H1 (cell line): ENCODE data around the gene CAMKMT. TPM values are rescaled to one million over a fixed set of nuclear protein-coding genes. Genes with fewer than 3 reads are reported as not detected.

Experiments
- CTCF ChIA-PET: fragments of 300-600 bp; sonication (Branson Sonifier 250); formaldehyde crosslinking; loops from one replicate; lab custom pipeline; 2021; ENCODE audit not compliant: partially characterized antibody; lab: Charles Lee
- POLR2A ChIA-PET: fragments of 300-600 bp; sonication (Branson Sonifier 250); formaldehyde crosslinking; loops from one replicate; lab custom pipeline; 2021; ENCODE audit warnings: inconsistent platforms; ENCODE audit not compliant: partially characterized antibody; lab: Charles Lee
- DNase-seq, 2 experiments: peaks; one replicate each; pipeline versions ENCODE4 v3.0.0 to v3.0.0-alpha.2; 2010 to 2022; ENCODE audit warnings: low spot score in 2 of 2, low read depth in 1 of 2, mixed read lengths in 1 of 2
- FAIRE-seq: peaks from 2 replicates; lab custom pipeline; 2011; peaks lifted over from hg19 to GRCh38; lab: Jason Lieb, UNC
- H2AFZ ChIP-seq: 2 replicates; pipeline ENCODE4 v1.8.1; 2012; ENCODE audit warnings: low read length, inconsistent platforms
- H2AK5ac ChIP-seq: 2 replicates; pipeline ENCODE4 v1.6.1; 2013; ENCODE audit warnings: low read depth, low read length
- H2BK120ac ChIP-seq: replicated peaks from 2 replicates; pipeline ENCODE3; 2013; ENCODE audit warnings: low read depth, low read length, inconsistent platforms
- H2BK12ac ChIP-seq: 2 replicates; pipeline ENCODE4 v1.6.1; 2013; ENCODE audit warnings: low read depth, low read length
- H2BK15ac ChIP-seq: 2 replicates; pipeline ENCODE4 v1.6.1; 2013; ENCODE audit warnings: low read length
- H2BK20ac ChIP-seq: 2 replicates; pipeline ENCODE4 v1.6.1; 2013; ENCODE audit warnings: low read length
- H2BK5ac ChIP-seq: 2 replicates; pipeline ENCODE4 v1.6.1; 2013; ENCODE audit warnings: low read depth, low read length
- H3K14ac ChIP-seq: 2 replicates; pipeline ENCODE4 v1.6.1; 2013; ENCODE audit warnings: inconsistent platforms; ENCODE audit not compliant: insufficient read length
- H3K18ac ChIP-seq: 2 replicates; pipeline ENCODE4 v1.6.1; 2013; ENCODE audit warnings: low read length; ENCODE audit errors: extremely low read depth
- H3K23ac ChIP-seq: 2 replicates; pipeline ENCODE4 v1.6.1; 2013; ENCODE audit warnings: inconsistent platforms; ENCODE audit not compliant: insufficient read length
- H3K23me2 ChIP-seq: 2 replicates; pipeline ENCODE4 v1.6.1; 2013; ENCODE audit warnings: low read depth, low read length
- H3K27ac ChIP-seq: 2 replicates; pipeline ENCODE4 v1.6.1; 2011; ENCODE audit warnings: low read depth, low read length, inconsistent platforms
- H3K27me3 ChIP-seq, 4 experiments: replicated peaks in 1 of 4; 1 replicate in 1 of 4; 2 replicates in 3 of 4; pipeline versions ENCODE4 v1.6.1 to v1.8.1; 2011 to 2013; ENCODE audit warnings: low read length in 3 of 4, mild to moderate bottlenecking in 3 of 4, inconsistent platforms in 2 of 4, mixed read lengths in 2 of 4, moderate library complexity in 1 of 4; ENCODE audit not compliant: control insufficient read depth in 3 of 4, insufficient read depth in 3 of 4; ENCODE audit errors: extremely low read depth in 1 of 4
- H3K36me3 ChIP-seq, 4 experiments: 2 replicates each; pipeline versions ENCODE4 v1.6.1 to v1.8.1; 2011 to 2013; ENCODE audit warnings: mild to moderate bottlenecking in 4 of 4, low read length in 3 of 4, moderate library complexity in 2 of 4, control low read depth in 1 of 4, inconsistent platforms in 1 of 4; ENCODE audit not compliant: insufficient read depth in 4 of 4, control insufficient read depth in 2 of 4
- H3K4ac ChIP-seq: replicated peaks from 2 replicates; pipeline ENCODE3; 2013; ENCODE audit warnings: low read length, low read depth, mixed read lengths, inconsistent platforms; ENCODE audit not compliant: insufficient read length
- H3K4me1 ChIP-seq, 4 experiments: replicated peaks in 1 of 4; 1 replicate in 1 of 4; 2 replicates in 3 of 4; pipeline versions ENCODE4 v1.6.1 to v1.8.1; 2011 to 2013; ENCODE audit warnings: low read length in 3 of 4, inconsistent platforms in 2 of 4, mixed read lengths in 1 of 4; ENCODE audit not compliant: insufficient read depth in 4 of 4, control insufficient read depth in 3 of 4
- H3K4me2 ChIP-seq, 2 experiments: 2 replicates each; pipeline versions ENCODE4 v1.6.1 to v1.8.1; 2011 to 2013; ENCODE audit warnings: low read depth in 2 of 2, low read length in 2 of 2, control low read depth in 1 of 2, inconsistent platforms in 1 of 2, mild to moderate bottlenecking in 1 of 2; ENCODE audit not compliant: insufficient read depth in 1 of 2
- H3K4me3 ChIP-seq, 4 experiments: fragments of 200-600, 300-600 bp in 1 of 4; sonication (generic), shearing (Covaris generic), sonication (Bioruptor Twin) in 1 of 4; 2 replicates each; pipeline versions ENCODE4 v1.5.1 to v1.8.1; 2011 to 2016; ENCODE audit warnings: low read length in 4 of 4, low read depth in 3 of 4, control low read depth in 2 of 4, inconsistent platforms in 2 of 4, mild to moderate bottlenecking in 2 of 4, mixed read lengths in 1 of 4, moderate library complexity in 1 of 4; ENCODE audit not compliant: insufficient read depth in 2 of 4; ENCODE audit errors: extremely low read depth in 1 of 4
- H3K56ac ChIP-seq: replicated peaks from 2 replicates; pipeline ENCODE3; 2013; ENCODE audit warnings: low read depth, mild to moderate bottlenecking, mixed read lengths, low read length, inconsistent platforms; ENCODE audit not compliant: insufficient read length
- H3K79me1 ChIP-seq: 2 replicates; pipeline ENCODE4 v1.6.1; 2013; ENCODE audit warnings: low read depth, low read length, control low read depth
- H3K79me2 ChIP-seq, 2 experiments: 2 replicates each; pipeline versions ENCODE4 v1.6.1 to v1.8.1; 2012 to 2013; ENCODE audit warnings: low read length in 2 of 2, mild to moderate bottlenecking in 2 of 2, inconsistent platforms in 1 of 2; ENCODE audit not compliant: insufficient read depth in 2 of 2, control insufficient read depth in 1 of 2
- H3K9ac ChIP-seq, 4 experiments: replicated peaks in 1 of 4; 1 replicate in 1 of 4; 2 replicates in 3 of 4; pipeline versions ENCODE4 v1.6.1 to v1.8.1; 2011 to 2013; ENCODE audit warnings: low read depth in 3 of 4, low read length in 3 of 4, control low read depth in 2 of 4, mild to moderate bottlenecking in 2 of 4, moderate library complexity in 2 of 4, inconsistent platforms in 1 of 4; ENCODE audit errors: extremely low read depth in 1 of 4
- H3K9me3 ChIP-seq, 2 experiments: 2 replicates each; pipeline versions ENCODE4 v1.6.1 to v1.8.1; 2012 to 2013; ENCODE audit warnings: mild to moderate bottlenecking in 2 of 2, moderate library complexity in 2 of 2, control low read depth in 1 of 2, inconsistent platforms in 1 of 2, low read depth in 1 of 2, low read length in 1 of 2, mixed read lengths in 1 of 2; ENCODE audit not compliant: insufficient read depth in 2 of 2
- H4K20me1 ChIP-seq, 2 experiments: replicated peaks in 1 of 2; 2 replicates each; pipeline versions ENCODE3 to v1.8.1; 2011 to 2013; ENCODE audit warnings: inconsistent platforms in 2 of 2, low read length in 2 of 2, mild to moderate bottlenecking in 1 of 2; ENCODE audit not compliant: insufficient read depth in 2 of 2, control insufficient read depth in 1 of 2
- H4K5ac ChIP-seq: 2 replicates; pipeline ENCODE4 v1.6.1; 2013; ENCODE audit warnings: low read length, low read depth, mixed read lengths, inconsistent platforms; ENCODE audit not compliant: insufficient read length
- H4K8ac ChIP-seq: 2 replicates; pipeline ENCODE4 v1.8.0; 2013; ENCODE audit warnings: mild to moderate bottlenecking, moderate library complexity, low read length, inconsistent platforms; ENCODE audit not compliant: insufficient read depth; ENCODE audit errors: extremely low read depth
- H4K91ac ChIP-seq: replicated peaks from 2 replicates; pipeline ENCODE3; 2013; ENCODE audit warnings: low read length, mixed read lengths, inconsistent platforms; ENCODE audit not compliant: insufficient read length
- BRCA1 ChIP-seq: IDR thresholded peaks from 2 replicates; pipeline ENCODE4 v1.6.1; 2012; ENCODE audit warnings: low read depth, low read length, improper control_type of control experiment
- EGR1 ChIP-seq: IDR thresholded peaks from 2 replicates; pipeline ENCODE4 v1.6.1; 2011; ENCODE audit warnings: low read depth, low read length, borderline replicate concordance
- EP300 ChIP-seq, 2 experiments: IDR thresholded peaks; 1 replicate in 1 of 2; 2 replicates in 1 of 2; pipeline ENCODE4 v1.6.1; 2011 to 2012; ENCODE audit warnings: low read depth in 2 of 2, low read length in 2 of 2, mild to moderate bottlenecking in 2 of 2, borderline replicate concordance in 1 of 2, inconsistent platforms in 1 of 2, moderate library complexity in 1 of 2
- JUN ChIP-seq: IDR thresholded peaks from 2 replicates; pipeline ENCODE4 v1.6.1; 2011; ENCODE audit warnings: low read depth, mild to moderate bottlenecking, improper control_type of control experiment, low read length
- NANOG ChIP-seq: IDR thresholded peaks from 2 replicates; pipeline ENCODE4 v1.6.1; 2011; ENCODE audit warnings: low read length, low read depth, mild to moderate bottlenecking, inconsistent platforms; ENCODE audit not compliant: insufficient read depth, poor library complexity, severe bottlenecking
- NRF1 ChIP-seq: IDR thresholded peaks from 2 replicates; pipeline ENCODE4 v1.6.1; 2011; ENCODE audit warnings: mild to moderate bottlenecking, low read depth, low read length, improper control_type of control experiment
- POLR2AphosphoS5 ChIP-seq: IDR thresholded peaks from 2 replicates; pipeline ENCODE4 v1.6.1; 2011; ENCODE audit warnings: low read depth, low read length
- POU5F1 ChIP-seq: IDR thresholded peaks from 2 replicates; pipeline ENCODE4 v1.6.1; 2011; ENCODE audit warnings: low read depth, mild to moderate bottlenecking, low read length, moderate library complexity
- SIRT6 ChIP-seq: IDR thresholded peaks from one replicate; pipeline ENCODE4 v1.7.1; 2012; ENCODE audit warnings: low read length, inconsistent platforms
- SP2 ChIP-seq: IDR thresholded peaks from 2 replicates; pipeline ENCODE4 v1.6.1; 2012; ENCODE audit warnings: mild to moderate bottlenecking, low read length, inconsistent platforms
- TAF7 ChIP-seq: optimal IDR thresholded peaks from 2 replicates; pipeline ENCODE3; 2011; ENCODE audit warnings: low read depth, mild to moderate bottlenecking, inconsistent platforms, low read length, moderate library complexity, borderline replicate concordance
- TCF12 ChIP-seq: IDR thresholded peaks from 2 replicates; pipeline ENCODE4 v1.6.1; 2011; ENCODE audit warnings: low read depth, mild to moderate bottlenecking, low read length
- TEAD4 ChIP-seq: IDR thresholded peaks from 2 replicates; pipeline ENCODE4 v1.6.1; 2012; ENCODE audit warnings: low read depth, low read length, inconsistent platforms, mixed read lengths
- ZNF274 ChIP-seq: IDR thresholded peaks from 2 replicates; pipeline ENCODE4 v1.7.0; 2012; ENCODE audit warnings: low read length, borderline replicate concordance; ENCODE audit errors: extremely low read depth
- WGBS, 2 experiments: shearing (Covaris generic) in 1 of 2; methylation state at CpG; one replicate each; pipeline versions ENCODE4 v1.1.6 to v1.1.7; 2013 to 2015; ENCODE audit warnings: low lambda C conversion rate in 2 of 2, mixed read lengths in 2 of 2, inconsistent platforms in 1 of 2, low coverage in 1 of 2, missing lambda C conversion rate in 1 of 2; ENCODE audit not compliant: insufficient replicate concordance in 2 of 2, insufficient coverage in 1 of 2, insufficient read length in 1 of 2; ENCODE audit errors: extremely low coverage in 1 of 2, missing lambda C conversion rate in 1 of 2; 5-methylcytosine and 5-hydroxymethylcytosine counted together
- polyA plus RNA-seq, 7 experiments: library from polyadenylated mRNA; depleted of rRNA in 3 of 7; stranded (reverse) in 5 of 7; unstranded in 2 of 7; fragments of >200 nt in 5 of 7; fragments of 200-250 nt in 2 of 7; gene quantifications; 1 replicate in 5 of 7; 2 replicates in 1 of 7; 4 replicates in 1 of 7; pipeline versions ENCODE4 v1.2.1 to v1.2.3, GENCODE V29; 2011 to 2013; ENCODE audit warnings: missing spikeins in 2 of 7, mixed read lengths in 2 of 7
- total RNA-seq: library from RNA; stranded (reverse); fragmentation: NEBNext Ultra II Directional; extraction: Animal tissue kit (Norgen Biotek cat#: 25700); gene quantifications from 2 replicates; pipeline ENCODE4 v1.2.1, GENCODE V29; 2021

Gene CAMKMT
- total and polyA plus RNA-seq, 2 of the 8 experiments (the other 6 are each of a cell fraction or from before 2014, with no cell fraction given) = 14.7 to 22.4 TPM

DNA sequence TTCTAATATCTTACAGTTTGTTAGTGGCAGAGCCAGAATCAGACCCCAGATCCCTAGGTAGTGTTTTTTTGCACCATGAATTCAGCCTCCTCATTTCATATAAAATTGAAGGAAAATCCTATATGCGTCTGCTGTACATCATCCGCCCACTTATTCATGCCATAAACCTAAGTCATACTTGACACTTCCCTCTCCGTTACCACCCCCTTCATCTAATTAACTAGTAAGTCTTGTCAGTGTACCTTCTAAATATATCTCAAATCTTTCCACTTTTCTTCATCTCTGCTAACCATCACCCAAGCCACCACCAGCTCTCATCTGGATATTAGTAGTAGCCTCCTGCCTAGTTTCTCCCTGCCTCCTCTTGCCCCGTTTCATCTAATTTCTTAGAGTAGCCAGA is 331.1 kb downstream of the CAMKMT start:
- H3K4me3 ChIP-seq = no peak overlapping the region
- H2BK15ac ChIP-seq = no peak overlapping the region
- WGBS, 2 experiments = 88% methylated on average over 4 of the region's 4 CpGs; no CpG with 5 or more reads in 1 of the 2 experiments
- H3K9ac ChIP-seq = no peak overlapping the region
- no peak overlapping the region for H3K27ac ChIP-seq
- CTCF ChIA-PET = interaction anchor here (1.6 to 2.6 kb wide), 3 partner anchors 22 to 87 kb away, joined by 3 to 11 read pairs (median 10); no protein-coding TSS in a partner anchor
- no peak for DNase-seq
- H3K18ac ChIP-seq = no peak overlapping the region
- H4K5ac ChIP-seq = no peak overlapping the region
- no peak overlapping the region for H3K4me2 ChIP-seq
- H2BK5ac ChIP-seq = no peak overlapping the region
- FAIRE-seq = no peak
- H2BK12ac ChIP-seq = no peak overlapping the region
- no peaks in the 10 kb centered on the region for H3K36me3 ChIP-seq
- no peak overlapping the region for H3K14ac ChIP-seq
- no peak overlapping the region for H2AK5ac ChIP-seq
- no peak overlapping the region for H4K91ac ChIP-seq
- H4K20me1 ChIP-seq = no peaks in the 10 kb centered on the region
- no peaks in the 10 kb centered on the region for H3K79me2 ChIP-seq
- no peaks in the 10 kb centered on the region for H3K79me1 ChIP-seq
- no peaks in the 10 kb centered on the region for H3K9me3 ChIP-seq
- H3K23ac ChIP-seq = no peak overlapping the region
- H2AFZ ChIP-seq = no peak overlapping the region
- no peak overlapping the region for H3K56ac ChIP-seq
- POLR2A ChIA-PET = no interaction called here
- H2BK120ac ChIP-seq = no peak overlapping the region
- TF ChIP-seq NANOG (no peak), SIRT6 (no peak), JUN (no peak), EP300 (IDR thresholded peaks at IDR 0.05; ENCODE audit: borderline replicate concordance in 1 of 2, low read depth in 2 of 2, low read length in 2 of 2) (no peak), POLR2AphosphoS5 (no peak), TCF12 (no peak), TEAD4 (no peak), EGR1 (no peak), ZNF274 (no peak), TAF7 (no peak), NRF1 (no peak), BRCA1 (no peak), SP2 (no peak), POU5F1 (no peak)
- TF ChIP-seq, all 59 proteins: peak for 0
- Histone ChIP-seq H2BK20ac (no peak overlapping the region), H3K4me1 (no peaks in the 10 kb centered on the region), H3K4ac (no peak overlapping the region), H3K27me3 (no peaks in the 10 kb centered on the region), H3K23me2 (no peaks in the 10 kb centered on the region), H4K8ac (no peak overlapping the region)
